IMR-90 (cell line): ENCODE data around the gene SERINC3. TPM values are rescaled to one million over a fixed set of nuclear protein-coding genes. Genes with fewer than 3 reads are reported as not detected.

Experiments used
- ATAC-seq: fragments of 200-7000 bp; cut with Tn5 transposase; 2 replicates; pipeline ENCODE4 v1.9.1; 2020; ENCODE audit warnings: low read depth, mild to moderate bottlenecking, moderate library complexity
- BruUV-seq: library from RNA; stranded (reverse); fragments of 400-500 nt; replicated peaks from 2 replicates; lab custom pipeline; 2021; lab: Mats Ljungman, UMichigan
- CTCF ChIA-PET: fragments of 300-600 bp; formaldehyde crosslinking; extraction: SDS; loops from one replicate; lab custom pipeline; 2021; ENCODE audit warnings: antibody characterized with exemption; lab: Yijun Ruan, JAX
- POLR2A ChIA-PET: fragments of 300-600 bp; sonication (Branson Sonifier 250); formaldehyde crosslinking; loops from one replicate; lab custom pipeline; 2022; ENCODE audit warnings: antibody characterized with exemption; ENCODE audit not compliant: unreplicated experiment; lab: Charles Lee
- DNase-seq: peaks from one replicate; pipeline ENCODE4 v3.0.0; 2013
- H2AFZ ChIP-seq: replicated peaks from 2 replicates; pipeline ENCODE3; 2013; ENCODE audit warnings: low read length, mild to moderate bottlenecking; ENCODE audit not compliant: poor library complexity
- H2AK5ac ChIP-seq: 2 replicates; pipeline ENCODE4 v1.6.1; 2013; ENCODE audit warnings: low read depth, low read length, inconsistent platforms
- H2AK9ac ChIP-seq: replicated peaks from 2 replicates; pipeline ENCODE3; 2013; ENCODE audit warnings: mild to moderate bottlenecking, low read depth, low read length, moderate library complexity; ENCODE audit not compliant: poor library complexity
- H2BK120ac ChIP-seq: 2 replicates; pipeline ENCODE4 v1.6.1; 2013; ENCODE audit warnings: low read depth, low read length, inconsistent platforms
- H2BK15ac ChIP-seq: 3 replicates; pipeline ENCODE4 v1.6.1; 2013; ENCODE audit warnings: low read depth, low read length, inconsistent platforms
- H2BK20ac ChIP-seq: 2 replicates; pipeline ENCODE4 v1.6.1; 2013; ENCODE audit warnings: low read depth, mild to moderate bottlenecking, inconsistent platforms, low read length, moderate library complexity
- H2BK5ac ChIP-seq: 2 replicates; pipeline ENCODE4 v1.6.1; 2013; ENCODE audit warnings: mild to moderate bottlenecking, low read depth, low read length, inconsistent platforms; ENCODE audit not compliant: poor library complexity, severe bottlenecking
- H3K14ac ChIP-seq: replicated peaks from 2 replicates; pipeline ENCODE4 v1.6.1; 2013; ENCODE audit warnings: low read depth, low read length, inconsistent platforms
- H3K18ac ChIP-seq: 2 replicates; pipeline ENCODE4 v1.6.1; 2013; ENCODE audit warnings: low read depth, low read length, control low read depth
- H3K23ac ChIP-seq: 2 replicates; pipeline ENCODE4 v1.6.1; 2013; ENCODE audit warnings: low read depth, low read length, inconsistent platforms
- H3K27ac ChIP-seq: 2 replicates; pipeline ENCODE4 v1.5.1; 2013; ENCODE audit warnings: mild to moderate bottlenecking, control low read depth, low read length; ENCODE audit not compliant: insufficient read depth
- H3K27me3 ChIP-seq: 2 replicates; pipeline ENCODE4 v1.6.1; 2013; ENCODE audit warnings: low read length; ENCODE audit not compliant: control insufficient read depth, insufficient read depth
- H3K36me3 ChIP-seq: 2 replicates; pipeline ENCODE4 v1.6.1; 2013; ENCODE audit warnings: low read length, mixed read lengths; ENCODE audit not compliant: control insufficient read depth, insufficient read depth
- H3K4ac ChIP-seq: 2 replicates; pipeline ENCODE4 v1.6.1; 2013; ENCODE audit warnings: low read depth, low read length, inconsistent platforms
- H3K4me1 ChIP-seq: 2 replicates; pipeline ENCODE4 v1.6.1; 2013; ENCODE audit warnings: low read length, mixed read lengths; ENCODE audit not compliant: control insufficient read depth, insufficient read depth
- H3K4me2 ChIP-seq: 2 replicates; pipeline ENCODE4 v1.6.1; 2013; ENCODE audit warnings: low read depth, mild to moderate bottlenecking, control low read depth, low read length, moderate library complexity
- H3K4me3 ChIP-seq: 2 replicates; pipeline ENCODE4 v1.5.1; 2013; ENCODE audit warnings: low read depth, mild to moderate bottlenecking, control low read depth, low read length, moderate library complexity; ENCODE audit not compliant: insufficient read depth
- H3K56ac ChIP-seq: 2 replicates; pipeline ENCODE4 v1.6.1; 2013; ENCODE audit warnings: low read length, inconsistent platforms; ENCODE audit not compliant: insufficient read depth; ENCODE audit errors: extremely low read depth
- H3K79me1 ChIP-seq, 2 experiments: 2 replicates each; pipeline ENCODE4 v1.6.1; 2013; ENCODE audit warnings: low read length in 2 of 2, inconsistent platforms in 1 of 2, low read depth in 1 of 2
- H3K9ac ChIP-seq: 2 replicates; pipeline ENCODE4 v1.6.1; 2013; ENCODE audit warnings: low read depth, low read length, control low read depth
- H3K9me1 ChIP-seq: 2 replicates; pipeline ENCODE4 v1.6.1; 2013; ENCODE audit warnings: low read length, inconsistent platforms; ENCODE audit not compliant: insufficient read depth
- H3K9me3 ChIP-seq: 2 replicates; pipeline ENCODE4 v1.6.1; 2013; ENCODE audit warnings: low read length; ENCODE audit not compliant: control insufficient read depth, insufficient read depth
- H4K20me1 ChIP-seq: 2 replicates; pipeline ENCODE4 v1.6.1; 2013; ENCODE audit warnings: low read length, inconsistent platforms; ENCODE audit not compliant: insufficient read depth
- H4K5ac ChIP-seq: 2 replicates; pipeline ENCODE4 v1.6.1; 2013; ENCODE audit warnings: mild to moderate bottlenecking, low read depth, low read length, control low read depth
- H4K8ac ChIP-seq, 2 experiments: 2 replicates each; pipeline ENCODE4 v1.6.1; 2013; ENCODE audit warnings: low read depth in 2 of 2, low read length in 2 of 2, control low read depth in 1 of 2, inconsistent platforms in 1 of 2
- H4K91ac ChIP-seq: 2 replicates; pipeline ENCODE4 v1.6.1; 2013; ENCODE audit warnings: low read depth, low read length, inconsistent platforms; ENCODE audit not compliant: insufficient read depth
- BHLHE40 ChIP-seq: fragments of 150-350 bp; IDR thresholded peaks from 2 replicates; pipeline ENCODE4 v1.6.1; 2016; ENCODE audit warnings: mild to moderate bottlenecking, low read depth, low read length
- CHD1 ChIP-seq: IDR thresholded peaks from 2 replicates; pipeline ENCODE4 v1.6.1; 2012; ENCODE audit warnings: low read depth, low read length, improper control_type of control experiment
- FOS ChIP-seq: fragments of 150-350 bp; IDR thresholded peaks from 2 replicates; pipeline ENCODE4 v1.6.1; 2016; ENCODE audit warnings: low read depth, low read length
- MAFK ChIP-seq: IDR thresholded peaks from 2 replicates; pipeline ENCODE4 v1.6.1; 2012; ENCODE audit warnings: low read depth, low read length, improper control_type of control experiment
- MXI1 ChIP-seq: IDR thresholded peaks from 2 replicates; pipeline ENCODE4 v1.6.1; 2012; ENCODE audit warnings: low read depth, mild to moderate bottlenecking, low read length, moderate library complexity, borderline replicate concordance
- RCOR1 ChIP-seq: IDR thresholded peaks from 2 replicates; pipeline ENCODE4 v1.6.1; 2012; ENCODE audit warnings: mild to moderate bottlenecking, low read length, improper control_type of control experiment; ENCODE audit not compliant: insufficient replicate concordance
- SMC3 ChIP-seq: fragments of 150-350 bp; IDR thresholded peaks from 2 replicates; pipeline ENCODE4 v1.6.1; 2016; ENCODE audit warnings: low read depth, mild to moderate bottlenecking, antibody characterized with exemption, low read length, moderate library complexity
- USF2 ChIP-seq: fragments of 150-350 bp; IDR thresholded peaks from 2 replicates; pipeline ENCODE4 v1.6.1; 2017; ENCODE audit warnings: mild to moderate bottlenecking, antibody characterized with exemption, low read length, low read depth
- WGBS, 2 experiments: methylation state at CpG; one replicate each; pipeline versions ENCODE4 v1.1.5 to v1.1.7; 2013; ENCODE audit warnings: missing lambda C conversion rate in 2 of 2; ENCODE audit not compliant: insufficient read length in 1 of 2; ENCODE audit errors: extremely low coverage in 2 of 2; 5-methylcytosine and 5-hydroxymethylcytosine counted together
- dilution Hi-C: fragments of 300-500 bp; cut with HindIII; formaldehyde crosslinking; loops from one replicate; pipeline ENCODE4 v1.14.3; 2018; ENCODE audit warnings: low sequenced_read_pairs; ENCODE audit not compliant: unreplicated experiment
- in situ Hi-C: fragments of 300-500 bp; cut with MboI; formaldehyde crosslinking; loops from 3 replicates; pipeline ENCODE4 v1.14.3; 2019; ENCODE audit warnings: low sequenced_read_pairs, inconsistent platforms, mixed read lengths
- intact Hi-C: fragments of 100-400 bp; cut with micrococcal nuclease; formaldehyde crosslinking; loops from 2 replicates; pipeline ENCODE4 v1.10.0; 2022
- polyA plus RNA-seq, 3 experiments: library from polyadenylated mRNA; depleted of rRNA; stranded (reverse); fragments of >200 nt; gene quantifications; 2 replicates each; pipeline ENCODE4 v1.2.3, GENCODE V29; 2012; ENCODE audit warnings: low replicate concordance in 1 of 3
- total RNA-seq: library from RNA; depleted of rRNA; stranded (reverse); fragments of >200 nt; gene quantifications from 2 replicates; pipeline ENCODE4 v1.2.3, GENCODE V29; 2012
- TF ChIP-seq, protein P1 (sequence below): fragments of 150-350 bp; IDR thresholded peaks from 2 replicates; pipeline ENCODE4 v1.6.1; 2016; ENCODE audit warnings: low read depth, mild to moderate bottlenecking, low read length, moderate library complexity, borderline replicate concordance

The SERINC3 gene
- total and polyA plus RNA-seq, 2 of the 4 experiments (the other 2 are of a cell fraction): 101 to 132 TPM

DNA sequence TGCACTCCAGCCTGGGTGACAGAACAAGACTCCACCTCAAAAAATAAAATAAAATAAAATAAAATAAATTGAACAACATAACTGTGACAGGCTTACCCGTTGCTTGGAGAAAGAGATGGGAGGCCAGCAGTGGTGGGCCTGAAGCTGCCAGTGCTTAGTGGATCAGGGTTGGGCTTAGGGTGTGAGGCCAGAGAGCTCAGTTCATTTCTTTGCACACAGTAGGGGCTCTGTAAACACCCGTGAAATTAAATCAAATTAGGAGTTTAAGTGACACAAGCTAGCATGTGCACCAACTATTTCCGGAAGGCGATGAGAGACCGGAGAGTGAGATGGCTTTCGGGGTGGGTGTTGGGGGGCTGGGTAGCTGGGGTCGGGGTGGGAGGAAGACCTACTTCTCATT, 72.0 kb downstream of the SERINC3 start:
- no peak for TF ChIP-seq MAFK
- TF ChIP-seq, protein P1, sequence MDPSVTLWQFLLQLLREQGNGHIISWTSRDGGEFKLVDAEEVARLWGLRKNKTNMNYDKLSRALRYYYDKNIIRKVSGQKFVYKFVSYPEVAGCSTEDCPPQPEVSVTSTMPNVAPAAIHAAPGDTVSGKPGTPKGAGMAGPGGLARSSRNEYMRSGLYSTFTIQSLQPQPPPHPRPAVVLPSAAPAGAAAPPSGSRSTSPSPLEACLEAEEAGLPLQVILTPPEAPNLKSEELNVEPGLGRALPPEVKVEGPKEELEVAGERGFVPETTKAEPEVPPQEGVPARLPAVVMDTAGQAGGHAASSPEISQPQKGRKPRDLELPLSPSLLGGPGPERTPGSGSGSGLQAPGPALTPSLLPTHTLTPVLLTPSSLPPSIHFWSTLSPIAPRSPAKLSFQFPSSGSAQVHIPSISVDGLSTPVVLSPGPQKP: no peak
- TF ChIP-seq RCOR1: no peak
- TF ChIP-seq MXI1: no peak
- TF ChIP-seq SMC3: no peak
- TF ChIP-seq USF2: no peak
- TF ChIP-seq CHD1: no peak
- no peak for TF ChIP-seq BHLHE40
- no peak for TF ChIP-seq FOS
- H4K5ac ChIP-seq: no peak overlapping the region
- H3K23ac ChIP-seq: no peak overlapping the region
- no peaks in the 10 kb centered on the region for H3K79me1 ChIP-seq
- H3K56ac ChIP-seq: no peak overlapping the region
- H3K4me1 ChIP-seq: peaks cover 2% of the 10 kb centered on the region; the same call in 1 of the 2 replicates
- H3K4me2 ChIP-seq: no peak overlapping the region
- dilution Hi-C loops: no loop called here
- no peak overlapping the region for H2BK20ac ChIP-seq
- no peak overlapping the region for H4K91ac ChIP-seq
- no peak overlapping the region for H3K14ac ChIP-seq
- CTCF ChIA-PET: no interaction called here
- H2AK5ac ChIP-seq: no peak overlapping the region
- H4K8ac ChIP-seq: no peak overlapping the region
- ATAC-seq (no peak), DNase-seq (no peak)
- no peak overlapping the region for H2BK5ac ChIP-seq
- intact Hi-C loops: loop anchor here (10.0 kb wide), 1 partner anchor 135 kb away; the partner anchor contains the start of gene FITM2
- no TSS peak for BruUV-seq
- H3K9me1 ChIP-seq: no peaks in the 10 kb centered on the region
- H2BK15ac ChIP-seq: no peak overlapping the region
- H3K36me3 ChIP-seq: no peaks in the 10 kb centered on the region
- H4K20me1 ChIP-seq: no peaks in the 10 kb centered on the region
- H3K27ac ChIP-seq: no peak overlapping the region
- in situ Hi-C loops: no loop called here
- POLR2A ChIA-PET: no interaction called here
- no peak overlapping the region for H2AFZ ChIP-seq
- H3K4ac ChIP-seq: no peak overlapping the region
- H2AK9ac ChIP-seq: no peak overlapping the region
- no peak overlapping the region for H2BK120ac ChIP-seq
- no peak overlapping the region for H3K18ac ChIP-seq
- no peak overlapping the region for H3K9ac ChIP-seq
- peaks cover 32% of the 10 kb centered on the region for H3K27me3 ChIP-seq
- 60% methylated on average over 1 of the region's 7 CpGs; no CpG with 5 or more reads in 1 of the 2 experiments for WGBS, 2 experiments
- no peaks in the 10 kb centered on the region; the same call in 1 of the 2 replicates for H3K9me3 ChIP-seq
- no peak overlapping the region for H3K4me3 ChIP-seq
